Measurements from ENCODE around the gene PIM3. TPM values are rescaled to one million over a fixed set of nuclear protein-coding genes. Genes with fewer than 3 reads are reported as not detected.
A peak's percentile ranks its signal among the peaks of the same experiment; 100 is the strongest.

PIM3 gene
- total and polyA plus RNA-seq, 10 of the 15 experiments (the other 5 are each of a cell fraction or from before 2014, with no cell fraction given), result 0.31 to 60.8 (median 12.4) TPM

DNA sequence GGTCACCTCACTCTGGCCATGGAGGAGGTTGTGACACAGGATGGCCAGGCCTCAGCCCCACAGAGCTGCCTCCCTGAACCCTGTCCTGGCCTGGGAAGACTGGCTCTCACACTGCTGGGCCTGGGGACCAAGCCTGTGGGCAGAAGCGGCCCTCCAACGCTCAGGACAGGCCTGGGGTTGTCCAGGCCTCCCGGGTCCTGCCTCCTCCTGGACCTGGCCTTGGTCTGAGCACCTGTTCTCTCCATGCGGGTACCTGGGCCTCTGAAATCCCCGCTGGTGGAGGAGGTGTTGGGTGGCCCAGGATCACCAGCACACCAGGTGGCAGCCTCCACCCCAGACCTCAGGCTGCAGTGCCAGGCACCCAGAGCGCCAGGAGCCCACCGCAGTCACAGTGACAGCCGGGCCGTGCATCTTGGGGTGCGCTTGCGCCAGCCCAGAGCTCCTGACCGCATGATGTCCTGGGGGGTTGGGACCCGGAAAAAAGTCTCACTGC, 16.1 kb upstream of the PIM3 start:
- no peak overlapping the region for H2AFZ ChIP-seq (ENCODE audit: control insufficient read depth, low read depth, low read length)
- WGBS (ENCODE audit: insufficient coverage, insufficient replicate concordance, low lambda C conversion rate, missing lambda C conversion rate), result 38% methylated on average over 11 of the region's 13 CpGs
- H3K4me2 ChIP-seq (ENCODE audit: control insufficient read depth, insufficient read depth), result peak overlapping the region; percentile 58
- ChIA-PET SMC1A (ENCODE audit: uncharacterized antibody, unreplicated experiment) (no interaction called here), CTCF (interaction anchor here (0.7 to 1.1 kb wide), 2 partner anchors 8 to 10 kb away, joined by 3 to 4 read pairs; no protein-coding TSS in a partner anchor), RAD21 (ENCODE audit: unreplicated experiment) (interaction anchor here (1.0 kb wide), 1 partner anchor 18 kb away, joined by 3 read pairs; no protein-coding TSS in a partner anchor), POLR2A (interaction anchor here (1.0 kb wide), 2 partner anchors 8 to 123 kb away, joined by 3 read pairs; no protein-coding TSS in a partner anchor)
- no peaks in the 10 kb centered on the region for H3K27me3 ChIP-seq (replicated peaks in 1 of 2; ENCODE audit: control insufficient read depth in 2 of 2, insufficient read depth in 2 of 2, low read length in 1 of 2)
- peak overlapping the region; percentile 83 for H3K4me3 ChIP-seq
- no peaks in the 10 kb centered on the region for H3K36me3 ChIP-seq (ENCODE audit: control insufficient read depth in 2 of 2, insufficient read depth in 2 of 2, low read length in 1 of 2)
- BruUV-seq (replicated peaks), result TSS peak; percentile 92
- in situ Hi-C loops (cut with MboI), result no loop called here
- no peaks in the 10 kb centered on the region for H3K9me3 ChIP-seq (replicated peaks; ENCODE audit: control insufficient read depth, insufficient read depth, low read length)
- H3K9ac ChIP-seq (ENCODE audit: control insufficient read depth, insufficient read depth, low read length), result peak overlapping the region; percentile 88
- peaks cover 4% of the 10 kb centered on the region; the same call in 1 of the 2 replicates for H3K4me1 ChIP-seq (ENCODE audit: control insufficient read depth, insufficient read depth, low read length)
- H3K27ac ChIP-seq (ENCODE audit: control insufficient read depth, insufficient read depth), result peak overlapping the region; percentile 87
- no peaks in the 10 kb centered on the region for H4K20me1 ChIP-seq (ENCODE audit: control insufficient read depth, insufficient read depth)
- peaks cover 16% of the 10 kb centered on the region for H3K79me2 ChIP-seq (ENCODE audit: control insufficient read depth, insufficient read depth, low read length)
- DNase-seq (ENCODE audit: low read depth, low spot score) (no peak), FAIRE-seq (no peak), ATAC-seq (peak; percentile 76)
- intact Hi-C loops (cut with micrococcal nuclease; ENCODE audit: unreplicated experiment), result no loop called here
- TF ChIP-seq SREBF2 (IDR thresholded peaks at IDR 0.05; ENCODE audit: low read length), result no peak
- TF ChIP-seq, protein P1, sequence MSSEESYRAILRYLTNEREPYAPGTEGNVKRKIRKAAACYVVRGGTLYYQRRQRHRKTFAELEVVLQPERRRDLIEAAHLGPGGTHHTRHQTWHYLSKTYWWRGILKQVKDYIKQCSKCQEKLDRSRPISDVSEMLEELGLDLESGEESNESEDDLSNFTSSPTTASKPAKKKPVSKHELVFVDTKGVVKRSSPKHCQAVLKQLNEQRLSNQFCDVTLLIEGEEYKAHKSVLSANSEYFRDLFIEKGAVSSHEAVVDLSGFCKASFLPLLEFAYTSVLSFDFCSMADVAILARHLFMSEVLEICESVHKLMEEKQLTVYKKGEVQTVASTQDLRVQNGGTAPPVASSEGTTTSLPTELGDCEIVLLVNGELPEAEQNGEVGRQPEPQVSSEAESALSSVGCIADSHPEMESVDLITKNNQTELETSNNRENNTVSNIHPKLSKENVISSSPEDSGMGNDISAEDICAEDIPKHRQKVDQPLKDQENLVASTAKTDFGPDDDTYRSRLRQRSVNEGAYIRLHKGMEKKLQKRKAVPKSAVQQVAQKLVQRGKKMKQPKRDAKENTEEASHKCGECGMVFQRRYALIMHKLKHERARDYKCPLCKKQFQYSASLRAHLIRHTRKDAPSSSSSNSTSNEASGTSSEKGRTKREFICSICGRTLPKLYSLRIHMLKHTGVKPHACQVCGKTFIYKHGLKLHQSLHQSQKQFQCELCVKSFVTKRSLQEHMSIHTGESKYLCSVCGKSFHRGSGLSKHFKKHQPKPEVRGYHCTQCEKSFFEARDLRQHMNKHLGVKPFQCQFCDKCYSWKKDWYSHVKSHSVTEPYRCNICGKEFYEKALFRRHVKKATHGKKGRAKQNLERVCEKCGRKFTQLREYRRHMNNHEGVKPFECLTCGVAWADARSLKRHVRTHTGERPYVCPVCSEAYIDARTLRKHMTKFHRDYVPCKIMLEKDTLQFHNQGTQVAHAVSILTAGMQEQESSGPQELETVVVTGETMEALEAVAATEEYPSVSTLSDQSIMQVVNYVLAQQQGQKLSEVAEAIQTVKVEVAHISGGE (CRISPR knock-in tag; IDR thresholded peaks at IDR 0.05), result peak; percentile 24; the same call in 1 of the 2 replicates
- peak; percentile 12 for TF ChIP-seq MYC (IDR thresholded peaks at IDR 0.05; ENCODE audit: insufficient read depth, insufficient read length, insufficient replicate concordance, low read length, severe bottlenecking)
- TF ChIP-seq, protein P2, sequence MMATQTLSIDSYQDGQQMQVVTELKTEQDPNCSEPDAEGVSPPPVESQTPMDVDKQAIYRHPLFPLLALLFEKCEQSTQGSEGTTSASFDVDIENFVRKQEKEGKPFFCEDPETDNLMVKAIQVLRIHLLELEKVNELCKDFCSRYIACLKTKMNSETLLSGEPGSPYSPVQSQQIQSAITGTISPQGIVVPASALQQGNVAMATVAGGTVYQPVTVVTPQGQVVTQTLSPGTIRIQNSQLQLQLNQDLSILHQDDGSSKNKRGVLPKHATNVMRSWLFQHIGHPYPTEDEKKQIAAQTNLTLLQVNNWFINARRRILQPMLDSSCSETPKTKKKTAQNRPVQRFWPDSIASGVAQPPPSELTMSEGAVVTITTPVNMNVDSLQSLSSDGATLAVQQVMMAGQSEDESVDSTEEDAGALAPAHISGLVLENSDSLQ (IDR thresholded peaks at IDR 0.05), result peak; percentile 11; the same call in 1 of the 2 replicates
- peak; percentile 74 for TF ChIP-seq POLR2A (IDR thresholded peaks at IDR 0.05; ENCODE audit: low read depth, low read length)
- TF ChIP-seq KLF5 (IDR thresholded peaks at IDR 0.05; ENCODE audit: partially characterized antibody), result no peak
- TF ChIP-seq RAD51 (IDR thresholded peaks at IDR 0.05), result no peak
- peak; percentile 39 for TF ChIP-seq NRF1 (conservative IDR thresholded peaks at IDR 0.05; ENCODE audit: low read depth, low read length)
- TF ChIP-seq, protein P3, sequence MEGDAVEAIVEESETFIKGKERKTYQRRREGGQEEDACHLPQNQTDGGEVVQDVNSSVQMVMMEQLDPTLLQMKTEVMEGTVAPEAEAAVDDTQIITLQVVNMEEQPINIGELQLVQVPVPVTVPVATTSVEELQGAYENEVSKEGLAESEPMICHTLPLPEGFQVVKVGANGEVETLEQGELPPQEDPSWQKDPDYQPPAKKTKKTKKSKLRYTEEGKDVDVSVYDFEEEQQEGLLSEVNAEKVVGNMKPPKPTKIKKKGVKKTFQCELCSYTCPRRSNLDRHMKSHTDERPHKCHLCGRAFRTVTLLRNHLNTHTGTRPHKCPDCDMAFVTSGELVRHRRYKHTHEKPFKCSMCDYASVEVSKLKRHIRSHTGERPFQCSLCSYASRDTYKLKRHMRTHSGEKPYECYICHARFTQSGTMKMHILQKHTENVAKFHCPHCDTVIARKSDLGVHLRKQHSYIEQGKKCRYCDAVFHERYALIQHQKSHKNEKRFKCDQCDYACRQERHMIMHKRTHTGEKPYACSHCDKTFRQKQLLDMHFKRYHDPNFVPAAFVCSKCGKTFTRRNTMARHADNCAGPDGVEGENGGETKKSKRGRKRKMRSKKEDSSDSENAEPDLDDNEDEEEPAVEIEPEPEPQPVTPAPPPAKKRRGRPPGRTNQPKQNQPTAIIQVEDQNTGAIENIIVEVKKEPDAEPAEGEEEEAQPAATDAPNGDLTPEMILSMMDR (IDR thresholded peaks at IDR 0.05 in 2 of 3, conservative IDR thresholded peaks at IDR 0.05 in 1 of 3; ENCODE audit: control insufficient read depth in 2 of 3, extremely low read depth in 1 of 3, insufficient read depth in 1 of 3, low read depth in 3 of 3, low read length in 3 of 3), result 0 out of 6 replicates have a peak, but pooled peaks of 1 of the 3 experiments have one; percentile 3
- TF ChIP-seq, protein P4, sequence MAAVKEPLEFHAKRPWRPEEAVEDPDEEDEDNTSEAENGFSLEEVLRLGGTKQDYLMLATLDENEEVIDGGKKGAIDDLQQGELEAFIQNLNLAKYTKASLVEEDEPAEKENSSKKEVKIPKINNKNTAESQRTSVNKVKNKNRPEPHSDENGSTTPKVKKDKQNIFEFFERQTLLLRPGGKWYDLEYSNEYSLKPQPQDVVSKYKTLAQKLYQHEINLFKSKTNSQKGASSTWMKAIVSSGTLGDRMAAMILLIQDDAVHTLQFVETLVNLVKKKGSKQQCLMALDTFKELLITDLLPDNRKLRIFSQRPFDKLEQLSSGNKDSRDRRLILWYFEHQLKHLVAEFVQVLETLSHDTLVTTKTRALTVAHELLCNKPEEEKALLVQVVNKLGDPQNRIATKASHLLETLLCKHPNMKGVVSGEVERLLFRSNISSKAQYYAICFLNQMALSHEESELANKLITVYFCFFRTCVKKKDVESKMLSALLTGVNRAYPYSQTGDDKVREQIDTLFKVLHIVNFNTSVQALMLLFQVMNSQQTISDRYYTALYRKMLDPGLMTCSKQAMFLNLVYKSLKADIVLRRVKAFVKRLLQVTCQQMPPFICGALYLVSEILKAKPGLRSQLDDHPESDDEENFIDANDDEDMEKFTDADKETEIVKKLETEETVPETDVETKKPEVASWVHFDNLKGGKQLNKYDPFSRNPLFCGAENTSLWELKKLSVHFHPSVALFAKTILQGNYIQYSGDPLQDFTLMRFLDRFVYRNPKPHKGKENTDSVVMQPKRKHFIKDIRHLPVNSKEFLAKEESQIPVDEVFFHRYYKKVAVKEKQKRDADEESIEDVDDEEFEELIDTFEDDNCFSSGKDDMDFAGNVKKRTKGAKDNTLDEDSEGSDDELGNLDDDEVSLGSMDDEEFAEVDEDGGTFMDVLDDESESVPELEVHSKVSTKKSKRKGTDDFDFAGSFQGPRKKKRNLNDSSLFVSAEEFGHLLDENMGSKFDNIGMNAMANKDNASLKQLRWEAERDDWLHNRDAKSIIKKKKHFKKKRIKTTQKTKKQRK (IDR thresholded peaks at IDR 0.05; ENCODE audit: low read depth, low read length), result no peak
- TF ChIP-seq DPF2 (IDR thresholded peaks at IDR 0.05), result peak; percentile 53; the same call in 1 of the 2 replicates
- no peak for TF ChIP-seq MTA3 (IDR thresholded peaks at IDR 0.05; ENCODE audit: borderline replicate concordance, low read length)
- TF ChIP-seq BHLHE40 (IDR thresholded peaks at IDR 0.05; ENCODE audit: borderline replicate concordance in 1 of 2, low read depth in 2 of 2, low read length in 1 of 2), result no peak
